OCI-LY3 (cell line): ENCODE data around the gene ACYP2.

ENCODE experiments used
- EZH2phosphoT487 ChIP-seq: fragments of 200-600 bp; shearing (Covaris generic); IDR thresholded peaks from 2 replicates; pipeline ENCODE4 v1.6.1; 2018; ENCODE audit warnings: antibody characterized with exemption, mixed run types, low read depth
- TF ChIP-seq, protein P1 (sequence below): fragments of 200-600, 300-600 bp; sonication (generic); IDR thresholded peaks from 2 replicates; pipeline ENCODE4 v1.5.1; 2014; ENCODE audit warnings: antibody characterized with exemption, low read length, low read depth

DNA sequence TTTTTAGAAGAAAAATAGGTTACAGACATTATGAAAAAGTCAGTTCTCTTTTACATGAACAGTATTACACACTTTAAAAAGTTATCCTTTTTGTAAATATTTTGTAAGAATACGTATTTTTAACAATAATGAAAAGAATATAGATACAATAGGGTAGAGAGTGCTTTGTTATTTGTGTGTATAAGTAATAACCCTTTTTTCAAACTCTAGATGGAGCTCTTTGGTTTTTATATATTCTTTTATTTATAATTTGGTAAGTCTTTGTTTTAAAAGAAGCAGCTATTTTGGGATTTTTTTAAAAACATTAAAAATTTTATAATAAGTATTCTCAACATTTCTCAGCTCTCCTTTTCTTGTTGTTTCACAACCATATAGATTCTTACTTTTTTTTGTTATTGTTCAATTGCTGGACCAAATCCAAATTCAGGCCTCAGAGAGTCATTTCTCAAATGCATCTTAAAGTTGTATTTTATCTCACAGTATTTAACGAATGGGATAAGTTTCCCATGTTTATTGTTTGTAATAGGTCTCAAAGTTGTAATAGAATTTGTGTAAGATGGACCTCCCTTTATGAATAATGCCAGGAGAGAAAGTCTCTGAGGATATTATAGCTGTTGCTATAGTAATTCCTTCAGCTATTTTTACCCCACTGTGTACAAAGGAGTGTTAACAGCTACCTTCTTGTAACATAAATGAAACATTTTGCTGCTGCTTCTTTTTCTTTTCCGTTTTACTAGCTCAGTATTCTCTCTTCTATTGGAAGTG is 46.4 kb downstream of the ACYP2 start:
- TF ChIP-seq, protein P1, sequence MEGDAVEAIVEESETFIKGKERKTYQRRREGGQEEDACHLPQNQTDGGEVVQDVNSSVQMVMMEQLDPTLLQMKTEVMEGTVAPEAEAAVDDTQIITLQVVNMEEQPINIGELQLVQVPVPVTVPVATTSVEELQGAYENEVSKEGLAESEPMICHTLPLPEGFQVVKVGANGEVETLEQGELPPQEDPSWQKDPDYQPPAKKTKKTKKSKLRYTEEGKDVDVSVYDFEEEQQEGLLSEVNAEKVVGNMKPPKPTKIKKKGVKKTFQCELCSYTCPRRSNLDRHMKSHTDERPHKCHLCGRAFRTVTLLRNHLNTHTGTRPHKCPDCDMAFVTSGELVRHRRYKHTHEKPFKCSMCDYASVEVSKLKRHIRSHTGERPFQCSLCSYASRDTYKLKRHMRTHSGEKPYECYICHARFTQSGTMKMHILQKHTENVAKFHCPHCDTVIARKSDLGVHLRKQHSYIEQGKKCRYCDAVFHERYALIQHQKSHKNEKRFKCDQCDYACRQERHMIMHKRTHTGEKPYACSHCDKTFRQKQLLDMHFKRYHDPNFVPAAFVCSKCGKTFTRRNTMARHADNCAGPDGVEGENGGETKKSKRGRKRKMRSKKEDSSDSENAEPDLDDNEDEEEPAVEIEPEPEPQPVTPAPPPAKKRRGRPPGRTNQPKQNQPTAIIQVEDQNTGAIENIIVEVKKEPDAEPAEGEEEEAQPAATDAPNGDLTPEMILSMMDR, result no peak; the same call in 1 of the 2 replicates
- TF ChIP-seq EZH2phosphoT487, result no peak
